ENCODE data around the gene PLAC1.

PLAC1 gene

GRCh38 chrX:134602410-134602809 is 55.9 kb downstream of the PLAC1 start:
- Histone ChIP-seq H3K36me3 (ENCODE audit: control insufficient read depth, low read depth, low read length) (no peaks in the 10 kb centered on the region), H3K4me3 (ENCODE audit: low read length) (no peak overlapping the region), H3K4me1 (ENCODE audit: control insufficient read depth, low read depth, low read length) (peaks cover 3% of the 10 kb centered on the region), H3K27me3 (ENCODE audit: control insufficient read depth, insufficient read depth, low read length) (no peaks in the 10 kb centered on the region), H3K9me3 (ENCODE audit: control insufficient read depth, low read depth, low read length) (peaks cover 20% of the 10 kb centered on the region), H3K9ac (ENCODE audit: low read length) (no peak overlapping the region), H3K27ac (ENCODE audit: low read length) (no peak overlapping the region)

- peaks cover 23% of the 10 kb centered on the region for H3K9me3 ChIP-seq (ENCODE audit: control insufficient read depth, low read depth, low read length)
- H3K27me3 ChIP-seq (ENCODE audit: control insufficient read depth, insufficient read depth, low read length): no peaks in the 10 kb centered on the region
- no peak overlapping the region for H3K9ac ChIP-seq (ENCODE audit: low read length)
- peaks cover 3% of the 10 kb centered on the region for H3K4me1 ChIP-seq (ENCODE audit: control insufficient read depth, low read depth, low read length)
- no peak overlapping the region for H3K27ac ChIP-seq (ENCODE audit: low read length)
- H3K4me3 ChIP-seq (ENCODE audit: low read length): no peak overlapping the region
- H3K36me3 ChIP-seq (ENCODE audit: control insufficient read depth, low read depth, low read length): no peaks in the 10 kb centered on the region
Measured at GRCh38 chrX:134601240-134601765, 57.0 kb downstream of the PLAC1 start.

GRCh38 chrX:134600714-134601113 is 57.6 kb downstream of the PLAC1 start:
- Histone ChIP-seq H3K4me1 (ENCODE audit: control insufficient read depth, low read depth, low read length) (peaks cover 3% of the 10 kb centered on the region), H3K27me3 (ENCODE audit: control insufficient read depth, insufficient read depth, low read length) (no peaks in the 10 kb centered on the region), H3K9me3 (ENCODE audit: control insufficient read depth, low read depth, low read length) (peaks cover 23% of the 10 kb centered on the region), H3K36me3 (ENCODE audit: control insufficient read depth, low read depth, low read length) (no peaks in the 10 kb centered on the region), H3K9ac (ENCODE audit: low read length) (no peak overlapping the region), H3K4me3 (ENCODE audit: low read length) (no peak overlapping the region), H3K27ac (ENCODE audit: low read length) (no peak overlapping the region)

GRCh38 chrX:134599184-134599914 is 58.9 kb downstream of the PLAC1 start:
- Histone ChIP-seq H3K9me3 (ENCODE audit: control insufficient read depth, low read depth, low read length) (peaks cover 32% of the 10 kb centered on the region), H3K27me3 (ENCODE audit: control insufficient read depth, insufficient read depth, low read length) (no peaks in the 10 kb centered on the region), H3K4me1 (ENCODE audit: control insufficient read depth, low read depth, low read length) (peaks cover 3% of the 10 kb centered on the region), H3K9ac (ENCODE audit: low read length) (no peak overlapping the region), H3K36me3 (ENCODE audit: control insufficient read depth, low read depth, low read length) (no peaks in the 10 kb centered on the region), H3K4me3 (ENCODE audit: low read length) (no peak overlapping the region), H3K27ac (ENCODE audit: low read length) (no peak overlapping the region)

- no peaks in the 10 kb centered on the region for H3K27me3 ChIP-seq (ENCODE audit: control insufficient read depth, insufficient read depth, low read length)
- H3K9ac ChIP-seq (ENCODE audit: low read length): no peak overlapping the region
- H3K36me3 ChIP-seq (ENCODE audit: control insufficient read depth, low read depth, low read length): no peaks in the 10 kb centered on the region
- peaks cover 21% of the 10 kb centered on the region for H3K9me3 ChIP-seq (ENCODE audit: control insufficient read depth, low read depth, low read length)
- no peak overlapping the region for H3K4me3 ChIP-seq (ENCODE audit: low read length)
- H3K27ac ChIP-seq (ENCODE audit: low read length): no peak overlapping the region
- H3K4me1 ChIP-seq (ENCODE audit: control insufficient read depth, low read depth, low read length): no peaks in the 10 kb centered on the region
Measured at GRCh38 chrX:134592303-134592702, 66.0 kb downstream of the PLAC1 start.

- H3K27ac ChIP-seq (ENCODE audit: low read length): no peak overlapping the region
- no peaks in the 10 kb centered on the region for H3K36me3 ChIP-seq (ENCODE audit: control insufficient read depth, low read depth, low read length)
- H3K9ac ChIP-seq (ENCODE audit: low read length): no peak overlapping the region
- H3K27me3 ChIP-seq (ENCODE audit: control insufficient read depth, insufficient read depth, low read length): no peaks in the 10 kb centered on the region
- H3K9me3 ChIP-seq (ENCODE audit: control insufficient read depth, low read depth, low read length): peaks cover 19% of the 10 kb centered on the region
- H3K4me3 ChIP-seq (ENCODE audit: low read length): no peak overlapping the region
- H3K4me1 ChIP-seq (ENCODE audit: control insufficient read depth, low read depth, low read length): no peaks in the 10 kb centered on the region
Measured at GRCh38 chrX:134591502-134591901, 66.8 kb downstream of the PLAC1 start.

- H3K9ac ChIP-seq (ENCODE audit: low read length): no peak overlapping the region
- H3K27ac ChIP-seq (ENCODE audit: low read length): no peak overlapping the region
- H3K4me3 ChIP-seq (ENCODE audit: low read length): no peak overlapping the region
- H3K4me1 ChIP-seq (ENCODE audit: control insufficient read depth, low read depth, low read length): no peaks in the 10 kb centered on the region
- peaks cover 5% of the 10 kb centered on the region for H3K9me3 ChIP-seq (ENCODE audit: control insufficient read depth, low read depth, low read length)
- H3K36me3 ChIP-seq (ENCODE audit: control insufficient read depth, low read depth, low read length): no peaks in the 10 kb centered on the region
- H3K27me3 ChIP-seq (ENCODE audit: control insufficient read depth, insufficient read depth, low read length): no peaks in the 10 kb centered on the region
Measured at GRCh38 chrX:134588806-134589205, 69.5 kb downstream of the PLAC1 start.

- H3K4me1 ChIP-seq (ENCODE audit: control insufficient read depth, low read depth, low read length): no peaks in the 10 kb centered on the region
- H3K36me3 ChIP-seq (ENCODE audit: control insufficient read depth, low read depth, low read length): no peaks in the 10 kb centered on the region
- no peaks in the 10 kb centered on the region for H3K27me3 ChIP-seq (ENCODE audit: control insufficient read depth, insufficient read depth, low read length)
- no peak overlapping the region for H3K27ac ChIP-seq (ENCODE audit: low read length)
- no peak overlapping the region for H3K9ac ChIP-seq (ENCODE audit: low read length)
- H3K9me3 ChIP-seq (ENCODE audit: control insufficient read depth, low read depth, low read length): no peaks in the 10 kb centered on the region
- H3K4me3 ChIP-seq (ENCODE audit: low read length): no peak overlapping the region
Measured at GRCh38 chrX:134580907-134581306, 77.4 kb downstream of the PLAC1 start.

GRCh38 chrX:134573683-134574035 is 84.6 kb downstream of the PLAC1 start:
- H3K36me3 ChIP-seq (ENCODE audit: control insufficient read depth, low read depth, low read length): no peaks in the 10 kb centered on the region
- H3K27me3 ChIP-seq (ENCODE audit: control insufficient read depth, insufficient read depth, low read length): peaks cover 14% of the 10 kb centered on the region
- peaks cover 13% of the 10 kb centered on the region for H3K4me1 ChIP-seq (ENCODE audit: control insufficient read depth, low read depth, low read length)
- peaks cover 14% of the 10 kb centered on the region for H3K9me3 ChIP-seq (ENCODE audit: control insufficient read depth, low read depth, low read length)
- H3K4me3 ChIP-seq (ENCODE audit: low read length): no peak overlapping the region
- H3K9ac ChIP-seq (ENCODE audit: low read length): no peak overlapping the region
- H3K27ac ChIP-seq (ENCODE audit: low read length): no peak overlapping the region

- no peaks in the 10 kb centered on the region for H3K36me3 ChIP-seq (ENCODE audit: control insufficient read depth, low read depth, low read length)
- peaks cover 16% of the 10 kb centered on the region for H3K9me3 ChIP-seq (ENCODE audit: control insufficient read depth, low read depth, low read length)
- peaks cover 14% of the 10 kb centered on the region for H3K27me3 ChIP-seq (ENCODE audit: control insufficient read depth, insufficient read depth, low read length)
- H3K9ac ChIP-seq (ENCODE audit: low read length): no peak overlapping the region
- peaks cover 13% of the 10 kb centered on the region for H3K4me1 ChIP-seq (ENCODE audit: control insufficient read depth, low read depth, low read length)
- H3K27ac ChIP-seq (ENCODE audit: low read length): no peak overlapping the region
- H3K4me3 ChIP-seq (ENCODE audit: low read length): no peak overlapping the region
Measured at GRCh38 chrX:134572816-134573682, 85.2 kb downstream of the PLAC1 start.

- no peak overlapping the region for H3K4me3 ChIP-seq (ENCODE audit: low read length)
Measured at GRCh38 chrX:134571796-134572195, 86.5 kb downstream of the PLAC1 start.

More at GRCh38 chrX:134571796-134572195, 86.5 kb downstream of the PLAC1 start:
- Histone ChIP-seq H3K9ac (ENCODE audit: low read length) (no peak overlapping the region), H3K36me3 (ENCODE audit: control insufficient read depth, low read depth, low read length) (no peaks in the 10 kb centered on the region), H3K27ac (ENCODE audit: low read length) (no peak overlapping the region), H3K27me3 (ENCODE audit: control insufficient read depth, insufficient read depth, low read length) (peaks cover 14% of the 10 kb centered on the region), H3K4me1 (ENCODE audit: control insufficient read depth, low read depth, low read length) (peaks cover 13% of the 10 kb centered on the region), H3K9me3 (ENCODE audit: control insufficient read depth, low read depth, low read length) (peaks cover 16% of the 10 kb centered on the region)

Data from iPS-18a (cell line).